HG03432 (cell line): ENCODE measurements around the gene PIF1.

ENCODE experiments used
- ATAC-seq: cut with Tn5 transposase; IDR thresholded peaks from one replicate; pipeline ENCODE4 v1.9.1; 2021; ENCODE audit warnings: mild to moderate bottlenecking, moderate library complexity; ENCODE audit not compliant: unreplicated experiment

PIF1 gene

GRCh38 chr15:64775551-64776401 is 49.7 kb downstream of the PIF1 start, which contains the start of gene RBPMS2:
Gene RBPMS2 (minus strand): TSS chr15:64775589. CDS start chr15:64775319, 270 bp downstream.
- peak; percentile 34 for ATAC-seq

- ATAC-seq, result peak; percentile 21
Observed at GRCh38 chr15:64774629-64775493, 50.6 kb downstream of the PIF1 start.

- no peak for ATAC-seq
Observed at GRCh38 chr15:64774037-64774628, 51.3 kb downstream of the PIF1 start.

GRCh38 chr15:64773606-64774005 is 51.8 kb downstream of the PIF1 start:
- no peak for ATAC-seq

- ATAC-seq, result no peak
Observed at GRCh38 chr15:64772964-64773363, 52.5 kb downstream of the PIF1 start.

- ATAC-seq, result no peak
Observed at GRCh38 chr15:64772488-64772887, 53.0 kb downstream of the PIF1 start.

- no peak for ATAC-seq
Observed at GRCh38 chr15:64770626-64771025, 54.8 kb downstream of the PIF1 start.

GRCh38 chr15:64767203-64767602 is 58.2 kb downstream of the PIF1 start:
- no peak for ATAC-seq

GRCh38 chr15:64766058-64766457 is 59.4 kb downstream of the PIF1 start:
- ATAC-seq, result no peak
